ENCODE measurements around the gene CNTLN. TPM values are rescaled to one million over a fixed set of nuclear protein-coding genes. Genes with fewer than 3 reads are reported as not detected.

CNTLN gene
- total RNA-seq, 3 donors from 2014 or later (not counting 1 experiment from before 2014, with no cell fraction given), result 0.32 to 1.6 (median 0.63) TPM

DNA sequence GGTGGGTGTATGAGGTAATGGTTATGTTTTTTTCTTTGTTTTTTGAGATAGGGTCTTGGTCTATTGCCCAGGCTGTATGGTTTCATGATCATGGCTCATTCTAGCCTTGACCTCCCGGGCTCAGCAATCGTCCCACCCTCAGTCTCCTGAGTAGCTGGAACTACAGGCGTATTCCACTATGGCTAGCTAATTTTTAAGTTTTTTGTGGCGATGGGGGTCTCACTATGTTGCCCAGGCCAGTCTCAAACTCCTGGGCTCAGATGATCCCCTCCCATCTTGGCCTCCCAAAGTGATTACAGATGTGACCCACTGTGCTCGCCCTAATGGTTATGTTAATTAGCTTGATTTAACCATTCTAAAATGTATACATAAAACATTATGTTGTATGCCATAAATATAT is 5.6 kb downstream of the CNTLN start:
- Mint-ChIP-seq H3K27ac (no peak overlapping the region), H3K4me1 (peaks cover 0 to 5% of the 10 kb centered on the region in 2 donors), H3K27me3 (ENCODE audit: low read depth in 2 of 2) (no peaks in the 10 kb centered on the region), H3K9me3 (no peaks in the 10 kb centered on the region), H3K36me3 (no peaks in the 10 kb centered on the region), H3K4me3 (no peak overlapping the region)
- H3K27ac ChIP-seq (ENCODE audit: low read length), result no peak overlapping the region
- ATAC-seq (no peak), DNase-seq (no peak)
- H3K27me3 ChIP-seq (ENCODE audit: control insufficient read depth, insufficient read depth, low read length), result no peaks in the 10 kb centered on the region
- no peaks in the 10 kb centered on the region for H3K36me3 ChIP-seq (ENCODE audit: control insufficient read depth, insufficient read depth, low read length)
- no peaks in the 10 kb centered on the region for H3K9me3 ChIP-seq (ENCODE audit: control insufficient read depth, insufficient read depth, low read length)
- intact Hi-C loops (cut with micrococcal nuclease), result no loop called here
- TF ChIP-seq, protein P1, sequence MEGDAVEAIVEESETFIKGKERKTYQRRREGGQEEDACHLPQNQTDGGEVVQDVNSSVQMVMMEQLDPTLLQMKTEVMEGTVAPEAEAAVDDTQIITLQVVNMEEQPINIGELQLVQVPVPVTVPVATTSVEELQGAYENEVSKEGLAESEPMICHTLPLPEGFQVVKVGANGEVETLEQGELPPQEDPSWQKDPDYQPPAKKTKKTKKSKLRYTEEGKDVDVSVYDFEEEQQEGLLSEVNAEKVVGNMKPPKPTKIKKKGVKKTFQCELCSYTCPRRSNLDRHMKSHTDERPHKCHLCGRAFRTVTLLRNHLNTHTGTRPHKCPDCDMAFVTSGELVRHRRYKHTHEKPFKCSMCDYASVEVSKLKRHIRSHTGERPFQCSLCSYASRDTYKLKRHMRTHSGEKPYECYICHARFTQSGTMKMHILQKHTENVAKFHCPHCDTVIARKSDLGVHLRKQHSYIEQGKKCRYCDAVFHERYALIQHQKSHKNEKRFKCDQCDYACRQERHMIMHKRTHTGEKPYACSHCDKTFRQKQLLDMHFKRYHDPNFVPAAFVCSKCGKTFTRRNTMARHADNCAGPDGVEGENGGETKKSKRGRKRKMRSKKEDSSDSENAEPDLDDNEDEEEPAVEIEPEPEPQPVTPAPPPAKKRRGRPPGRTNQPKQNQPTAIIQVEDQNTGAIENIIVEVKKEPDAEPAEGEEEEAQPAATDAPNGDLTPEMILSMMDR (IDR thresholded peaks at IDR 0.05), result no peak
- 96% methylated on average over 4 of the region's 5 CpGs for WGBS (ENCODE audit: insufficient coverage)
- H3K4me1 ChIP-seq (ENCODE audit: control insufficient read depth, insufficient read depth, low read length), result no peaks in the 10 kb centered on the region
- H3K4me3 ChIP-seq (ENCODE audit: low read length), result no peak overlapping the region

DNA sequence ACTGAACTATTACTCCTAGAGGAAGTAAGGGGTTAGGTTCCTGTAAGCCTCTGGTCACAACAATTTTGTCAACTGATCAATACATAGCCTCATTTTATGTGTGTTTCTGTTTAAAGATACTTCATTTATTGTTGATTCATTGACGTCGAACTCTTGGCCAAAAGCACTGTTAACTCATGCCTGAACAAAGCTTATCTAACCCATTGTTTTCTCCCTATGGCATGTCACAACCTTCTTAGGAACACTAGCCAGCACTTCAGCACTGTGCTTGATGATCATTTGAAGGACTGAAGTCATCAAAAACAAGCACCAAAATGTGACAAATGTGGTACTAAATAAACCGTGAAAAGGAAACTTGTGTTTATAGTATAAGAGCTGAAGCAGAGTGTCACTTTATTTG is 13.5 kb downstream of the CNTLN start:
- no peak for DNase-seq
- Mint-ChIP-seq H3K36me3 (no peaks in the 10 kb centered on the region), H3K4me1 (no peaks in the 10 kb centered on the region), H3K27ac (no peak overlapping the region), H3K9me3 (peaks cover 2 to 3% of the 10 kb centered on the region in 2 donors), H3K27me3 (ENCODE audit: low read depth in 2 of 2) (no peaks in the 10 kb centered on the region), H3K4me3 (no peak overlapping the region)
- H3K4me3 ChIP-seq (ENCODE audit: low read length), result no peak overlapping the region
- TF ChIP-seq, protein P1 (IDR thresholded peaks at IDR 0.05), result no peak
- no peaks in the 10 kb centered on the region for H3K27me3 ChIP-seq (ENCODE audit: control insufficient read depth, insufficient read depth, low read length)
- no peak for ATAC-seq
- H3K27ac ChIP-seq (ENCODE audit: low read length), result no peak overlapping the region
- H3K36me3 ChIP-seq (ENCODE audit: control insufficient read depth, insufficient read depth, low read length), result no peaks in the 10 kb centered on the region
- WGBS (ENCODE audit: insufficient coverage), result 92% methylated on average over 2 of the region's 3 CpGs
- H3K9me3 ChIP-seq (ENCODE audit: control insufficient read depth, insufficient read depth, low read length), result no peaks in the 10 kb centered on the region
- intact Hi-C loops (cut with micrococcal nuclease), result no loop called here
- H3K4me1 ChIP-seq (ENCODE audit: control insufficient read depth, insufficient read depth, low read length), result no peaks in the 10 kb centered on the region

DNA sequence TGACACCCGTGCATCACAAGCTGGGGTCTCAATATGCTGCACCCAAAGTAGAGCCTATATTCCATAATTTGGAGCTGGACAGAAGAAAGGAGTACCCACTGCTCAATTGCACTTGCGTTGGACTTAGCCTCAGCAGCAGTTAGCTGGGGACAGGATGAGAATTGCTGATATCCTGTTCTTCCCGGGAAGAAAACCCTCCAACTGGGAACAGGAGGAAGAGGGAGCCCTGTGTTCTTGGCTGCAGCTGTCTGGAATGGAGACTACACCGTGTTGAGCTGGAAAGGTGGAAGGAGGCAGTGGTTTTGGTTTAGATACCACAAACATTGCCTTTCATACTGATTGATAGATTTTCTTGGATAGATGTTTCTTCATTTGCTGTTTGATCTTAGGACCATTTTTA is 24.6 kb downstream of the CNTLN start:
- Histone ChIP-seq H3K4me1 (ENCODE audit: control insufficient read depth, insufficient read depth, low read length) (no peaks in the 10 kb centered on the region), H3K4me3 (ENCODE audit: low read length) (no peak overlapping the region), H3K27ac (ENCODE audit: low read length) (no peak overlapping the region), H3K27me3 (ENCODE audit: control insufficient read depth, insufficient read depth, low read length) (no peaks in the 10 kb centered on the region), H3K36me3 (ENCODE audit: control insufficient read depth, insufficient read depth, low read length) (no peaks in the 10 kb centered on the region), H3K9me3 (ENCODE audit: control insufficient read depth, insufficient read depth, low read length) (no peaks in the 10 kb centered on the region)
- ATAC-seq, result no peak
- intact Hi-C loops (cut with micrococcal nuclease), result no loop called here
- Mint-ChIP-seq H3K9me3 (peaks cover 2 to 3% of the 10 kb centered on the region in 2 donors), H3K27me3 (ENCODE audit: low read depth in 2 of 2) (no peaks in the 10 kb centered on the region), H3K36me3 (no peaks in the 10 kb centered on the region), H3K4me1 (no peaks in the 10 kb centered on the region), H3K27ac (no peak overlapping the region), H3K4me3 (no peak overlapping the region)
- TF ChIP-seq, protein P1 (IDR thresholded peaks at IDR 0.05), result no peak
- DNase-seq, result no peak
- WGBS (ENCODE audit: insufficient coverage), result 78% methylated on average over 4 of the region's 4 CpGs

DNA sequence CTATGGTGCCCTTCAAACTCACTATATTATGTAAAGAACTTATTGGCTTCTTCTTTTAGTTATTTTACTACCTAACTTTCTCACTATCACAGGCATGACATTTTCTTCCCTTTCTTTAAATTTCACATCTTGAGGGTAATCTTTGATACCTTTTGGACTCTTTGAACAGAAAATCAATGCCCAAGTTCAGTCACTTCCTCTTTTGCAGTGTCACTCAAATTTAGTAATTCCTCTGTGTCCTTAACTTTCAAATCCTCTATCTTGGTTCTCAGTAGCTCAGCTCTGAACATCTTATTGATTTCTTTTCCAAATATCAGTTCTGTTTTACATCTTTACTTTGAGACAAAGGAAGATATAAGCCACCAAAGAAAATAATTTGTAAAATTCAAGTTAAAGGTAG is 25.5 kb downstream of the CNTLN start:
- H3K27me3 Mint-ChIP-seq (ENCODE audit: low read depth in 2 of 2), result no peaks in the 10 kb centered on the region
- H3K9me3 Mint-ChIP-seq, result peaks cover 2 to 3% of the 10 kb centered on the region in 2 donors
- Histone ChIP-seq H3K27me3 (ENCODE audit: control insufficient read depth, insufficient read depth, low read length) (no peaks in the 10 kb centered on the region), H3K4me3 (ENCODE audit: low read length) (no peak overlapping the region), H3K36me3 (ENCODE audit: control insufficient read depth, insufficient read depth, low read length) (no peaks in the 10 kb centered on the region), H3K4me1 (ENCODE audit: control insufficient read depth, insufficient read depth, low read length) (no peaks in the 10 kb centered on the region), H3K9me3 (ENCODE audit: control insufficient read depth, insufficient read depth, low read length) (no peaks in the 10 kb centered on the region), H3K27ac (ENCODE audit: low read length) (no peak overlapping the region)
- H3K4me3 Mint-ChIP-seq, result no peak overlapping the region
- no peaks in the 10 kb centered on the region for H3K4me1 Mint-ChIP-seq
- no peaks in the 10 kb centered on the region for H3K36me3 Mint-ChIP-seq
- no peak overlapping the region for H3K27ac Mint-ChIP-seq
- intact Hi-C loops (cut with micrococcal nuclease), result no loop called here
- no peak for DNase-seq
- ATAC-seq, result no peak
- TF ChIP-seq, protein P1 (IDR thresholded peaks at IDR 0.05), result no peak
